Cortex of kidney (tissue), 1 donor: Measurements from ENCODE around the gene BGLAP.

Experiments used
- DNase-seq: peaks from one replicate; lab custom pipeline; 2025; lab: John Stamatoyannopoulos, UW

The BGLAP gene

GRCh38 chr1:156226782-156227181, 15.2 kb upstream of the BGLAP start:
- DNase-seq, result no peak

DNA sequence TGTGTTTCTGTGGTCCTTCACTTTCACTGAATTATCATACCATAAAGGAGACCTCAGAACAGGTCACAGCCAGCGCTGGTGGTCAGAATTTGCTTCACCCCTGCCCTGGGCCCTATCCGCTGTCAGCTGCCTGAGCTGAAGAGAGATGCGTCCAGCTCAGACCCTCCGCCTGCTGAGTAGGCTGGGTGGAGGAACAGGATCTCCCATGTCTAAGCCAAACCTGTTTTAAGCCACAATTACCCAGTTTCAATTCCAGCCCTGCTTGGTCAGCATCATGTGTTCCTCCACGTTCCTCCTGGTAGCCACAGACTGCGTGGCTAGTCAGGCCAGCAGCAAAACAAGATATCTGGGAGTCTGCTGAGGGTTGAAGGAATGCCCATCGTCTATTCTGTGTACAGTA, 13.5 kb upstream of the BGLAP start:
- DNase-seq, result no peak

GRCh38 chr1:156229809-156230472, 12.0 kb upstream of the BGLAP start:
- no peak for DNase-seq

DNA sequence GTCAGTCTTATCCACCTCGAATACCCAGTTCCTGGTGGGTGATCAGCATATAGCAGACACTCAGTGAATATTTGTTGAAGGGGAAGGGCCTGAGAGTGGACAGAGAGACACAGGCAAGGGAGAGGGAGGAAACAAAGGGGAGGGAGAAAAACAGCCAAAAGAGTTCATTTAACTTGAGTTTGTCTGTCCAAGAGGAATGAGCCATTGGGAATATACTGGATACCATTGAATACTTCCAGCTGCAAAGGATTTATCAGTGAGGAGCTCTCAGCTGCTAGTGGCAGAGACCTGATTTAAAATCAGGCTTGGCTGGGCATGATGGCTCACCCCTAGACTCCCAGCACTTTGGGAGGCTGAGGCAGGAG, 11.5 kb upstream of the BGLAP start:
- DNase-seq, result no peak

- DNase-seq, result no peak
Measured at GRCh38 chr1:156232201-156232894, 9.6 kb upstream of the BGLAP start.

DNA sequence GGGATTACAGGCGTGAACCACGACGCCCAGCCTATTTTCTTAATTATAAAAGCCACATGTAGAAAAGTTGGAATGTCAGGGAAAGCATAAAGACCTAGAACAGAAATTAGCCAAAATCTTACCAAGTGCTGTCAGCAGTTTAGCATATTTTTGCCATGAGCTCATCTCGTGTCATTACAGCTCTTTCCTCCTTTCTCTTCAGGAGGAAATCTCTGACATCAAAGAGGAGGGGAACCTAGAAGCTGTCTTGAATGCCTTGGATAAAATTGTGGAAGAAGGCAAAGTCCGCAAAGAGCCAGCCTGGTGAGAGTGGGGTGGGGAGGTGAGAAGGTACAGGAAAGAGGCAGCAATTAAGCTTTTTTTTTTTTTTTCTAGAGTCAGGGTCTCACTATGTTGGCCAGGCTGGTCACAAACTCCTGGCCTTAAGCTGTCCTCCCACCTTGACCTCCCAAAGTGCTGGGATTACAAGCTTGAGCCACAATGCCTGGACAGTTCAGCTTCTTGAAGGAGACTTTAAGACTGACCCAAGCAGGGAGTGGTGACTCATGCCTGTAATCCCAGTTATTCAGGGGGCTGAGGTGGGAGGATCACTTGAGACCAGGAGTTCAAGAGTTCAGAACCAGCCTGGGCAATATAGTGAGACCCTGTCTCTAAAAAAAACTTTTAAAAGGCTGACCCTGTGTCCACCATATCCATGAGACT, 8.4 kb upstream of the BGLAP start:
- no peak for DNase-seq

DNA sequence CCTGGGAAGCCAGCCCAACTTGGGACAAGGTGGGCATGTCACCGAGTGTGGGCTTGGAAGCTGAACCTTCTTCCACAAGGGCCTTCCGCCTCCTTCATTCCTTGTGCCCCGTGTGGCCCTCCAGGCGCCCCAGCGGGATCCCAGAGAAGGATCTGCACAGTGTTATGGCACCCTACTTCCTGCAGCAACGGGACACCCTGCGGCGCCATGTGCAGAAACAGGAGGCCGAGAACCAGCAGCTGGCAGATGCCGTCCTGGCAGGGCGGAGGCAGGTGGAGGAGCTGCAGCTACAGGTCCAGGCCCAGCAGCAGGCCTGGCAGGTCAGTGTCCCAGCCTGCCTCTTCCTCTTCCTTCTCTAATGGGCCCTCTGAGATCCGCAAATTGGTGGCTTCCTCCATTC, 5.8 kb upstream of the BGLAP start:
- DNase-seq, result no peak

DNA sequence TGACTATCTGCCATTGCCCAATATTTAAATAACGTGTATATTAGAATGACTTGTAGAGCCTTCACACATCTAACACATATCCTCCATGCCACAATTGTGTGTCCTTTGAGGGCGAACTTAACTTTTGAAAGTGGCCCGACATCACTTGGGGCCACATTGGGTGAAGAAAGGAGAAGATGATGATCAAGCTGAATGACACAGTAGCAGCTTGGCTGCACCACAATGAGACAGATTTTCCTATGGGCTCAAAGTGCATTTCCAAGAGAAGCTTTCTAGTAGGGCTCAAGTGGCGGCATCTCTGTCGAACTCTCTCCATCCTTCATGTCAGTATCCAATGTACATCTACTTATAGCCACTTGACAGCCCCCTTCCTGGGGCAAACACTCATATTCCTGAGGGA, 3.7 kb upstream of the BGLAP start:
- DNase-seq, result no peak

- DNase-seq, result no peak
Measured at GRCh38 chr1:156241311-156241811, 623 bp upstream of the BGLAP start.

- DNase-seq, result no peak
Measured at GRCh38 chr1:156242738-156243137, 754 bp downstream of the BGLAP start.

GRCh38 chr1:156244126-156244525, 2.1 kb downstream of the BGLAP start:
- DNase-seq, result no peak

DNA sequence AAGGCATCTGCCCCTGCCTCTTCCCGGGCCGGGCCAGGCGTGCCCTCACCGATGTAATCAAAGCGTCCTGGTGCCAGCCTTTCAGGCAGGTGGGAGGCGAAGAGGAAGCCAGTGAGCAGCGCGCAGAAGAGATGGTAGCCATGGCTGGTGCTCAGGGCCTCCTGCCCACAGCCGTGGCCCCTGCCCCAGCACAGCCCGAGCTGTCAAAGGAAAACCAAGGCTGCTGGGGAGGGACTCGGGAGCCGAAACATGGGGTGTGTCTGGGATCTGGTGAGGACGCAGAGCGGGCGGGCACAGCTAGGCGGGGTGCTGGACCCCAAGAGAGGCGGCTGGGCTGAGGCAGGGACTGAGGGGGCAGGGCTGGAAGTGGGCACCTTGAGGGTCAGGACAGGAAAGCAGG, 2.7 kb downstream of the BGLAP start:
- DNase-seq, result no peak

- no peak for DNase-seq
Measured at GRCh38 chr1:156245451-156246232, 3.7 kb downstream of the BGLAP start.

GRCh38 chr1:156246241-156246780, 4.3 kb downstream of the BGLAP start:
- no peak for DNase-seq

DNA sequence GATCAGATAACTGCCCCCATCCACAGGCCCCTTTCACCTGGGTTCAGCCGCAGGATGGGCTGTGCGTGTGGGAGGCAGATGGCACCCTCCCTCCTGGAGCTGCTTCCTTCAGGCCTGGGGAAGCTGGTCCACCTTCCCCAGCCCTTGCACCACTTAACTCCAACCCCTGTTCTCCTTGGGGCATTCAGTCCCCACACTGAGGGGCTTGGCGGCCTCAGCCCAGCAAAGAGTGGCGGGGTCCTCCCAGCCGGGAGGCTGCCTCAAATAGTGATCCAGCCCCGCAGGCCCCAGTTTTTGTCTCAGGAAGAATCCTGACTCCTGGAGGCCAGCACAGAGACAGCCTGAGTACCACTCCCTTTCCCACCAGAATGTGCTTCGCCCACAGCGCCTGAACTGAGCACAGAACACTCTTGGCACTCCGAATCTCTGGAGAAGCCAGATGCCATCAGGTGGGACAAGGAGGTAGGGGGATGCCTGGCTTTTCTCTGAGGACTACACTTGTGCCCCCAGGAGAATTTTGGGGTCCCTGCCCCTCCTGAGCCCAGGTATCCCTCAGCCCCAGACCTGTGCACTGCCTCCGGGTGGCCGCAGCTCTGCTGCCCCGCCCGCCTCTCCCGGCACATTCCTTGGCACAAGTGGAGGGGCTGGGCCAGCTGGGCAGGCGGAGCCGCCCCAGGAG, 4.9 kb downstream of the BGLAP start:
- no peak for DNase-seq

GRCh38 chr1:156247460-156248322, 5.7 kb downstream of the BGLAP start, which contains the start of gene PAQR6:
PAQR6 (minus strand) TSS chr1:156248056; CDS start chr1:156246731, 1,325 bp downstream.
- no peak for DNase-seq

- no peak for DNase-seq
Measured at GRCh38 chr1:156248323-156248683, 6.3 kb downstream of the BGLAP start.

GRCh38 chr1:156249593-156249992, 7.6 kb downstream of the BGLAP start:
- DNase-seq, result no peak

DNA sequence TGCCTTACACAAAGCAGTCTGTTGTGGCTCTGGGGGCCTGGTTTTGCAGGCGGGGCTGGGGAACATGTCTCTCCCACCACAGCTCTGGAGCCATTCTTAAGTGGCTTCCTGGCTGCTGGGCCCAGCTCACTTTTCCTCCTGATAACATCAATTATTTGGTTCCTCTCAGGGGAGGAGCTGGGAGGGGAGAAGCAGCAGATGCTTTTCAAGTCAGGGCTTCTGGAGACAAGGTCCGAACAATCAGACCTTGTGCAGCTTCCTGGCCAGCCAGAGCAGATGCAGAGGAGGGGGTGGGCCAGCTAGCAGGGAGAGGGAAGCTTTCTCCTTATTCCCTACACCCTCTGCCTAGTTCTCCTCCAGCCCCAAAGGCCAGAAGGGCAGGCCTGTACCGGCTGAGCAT, 9.5 kb downstream of the BGLAP start:
- DNase-seq, result no peak

DNA sequence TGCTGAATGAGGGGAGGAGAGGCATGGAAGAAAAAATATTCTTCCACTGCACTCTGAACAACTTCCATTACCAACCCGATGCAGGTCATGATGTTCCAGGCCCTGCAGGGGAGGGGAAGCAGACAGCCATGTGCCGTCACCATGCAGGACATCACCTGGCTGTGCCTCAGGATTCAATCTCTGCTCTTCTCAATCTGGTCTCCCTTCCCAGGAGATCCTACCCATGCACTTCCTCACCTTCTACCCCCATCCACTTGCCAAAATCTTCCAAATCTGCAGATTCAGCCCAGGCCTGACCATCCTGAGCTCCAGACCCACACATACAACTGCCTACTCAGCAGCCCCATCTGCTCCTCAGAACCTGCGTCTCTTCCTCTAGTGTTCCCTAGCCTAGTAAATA, 11.7 kb downstream of the BGLAP start:
- no peak for DNase-seq
